HCT116 (cell line): Measurements from ENCODE around the gene TTYH3. TPM values are rescaled to one million over a fixed set of nuclear protein-coding genes. Genes with fewer than 3 reads are reported as not detected.

Source experiments
- ATAC-seq: fragments of 200-7000 bp; cut with Tn5 transposase; 2 replicates; pipeline ENCODE4 v1.9.1; 2020; ENCODE audit warnings: mild to moderate bottlenecking, moderate library complexity
- BruUV-seq: library from RNA; stranded (reverse); fragments of 400-500 nt; replicated peaks from 2 replicates; lab custom pipeline; 2021; lab: Mats Ljungman, UMichigan
- CTCF ChIA-PET: fragments of 300-600 bp; sonication (Branson Sonifier 250); formaldehyde crosslinking; loops from one replicate; lab custom pipeline; 2021; ENCODE audit warnings: antibody characterized with exemption; lab: Charles Lee
- POLR2A ChIA-PET: fragments of 300-600, 350-600 bp; sonication (Branson Sonifier 250); formaldehyde crosslinking; loops from one replicate; lab custom pipeline; 2021; ENCODE audit warnings: antibody characterized with exemption; lab: Charles Lee
- RAD21 ChIA-PET, 2 experiments: fragments of 300-600 bp; sonication (Branson Sonifier 250); formaldehyde crosslinking; loops; one replicate each; lab custom pipeline; 2023; ENCODE audit warnings: low total read pairs in 2 of 2; ENCODE audit not compliant: uncharacterized antibody in 2 of 2, unreplicated experiment in 2 of 2, low non-redundant PET in 1 of 2; lab: Charles Lee
- DNase-seq: peaks from one replicate; pipeline ENCODE4 v3.0.0-alpha.2; 2010; ENCODE audit warnings: low read depth, low spot score
- H2AFZ ChIP-seq: fragments of 200-600 bp; shearing (Covaris generic), sonication (generic); 2 replicates; pipeline ENCODE4 v1.6.1; 2017; ENCODE audit warnings: low read depth, mixed run types, mixed read lengths, antibody characterized with exemption, low read length; ENCODE audit not compliant: poor library complexity, severe bottlenecking
- H3K27ac ChIP-seq: 2 replicates; pipeline ENCODE4 v1.5.1; 2012; ENCODE audit warnings: low read depth, low read length
- H3K27me3 ChIP-seq: fragments of 200-600 bp; sonication (generic); 2 replicates; pipeline ENCODE4 v1.6.1; 2016; ENCODE audit warnings: mixed run types, low read length, mixed read lengths; ENCODE audit not compliant: insufficient read depth
- H3K36me3 ChIP-seq, 2 experiments: fragments of 200-500 bp in 1 of 2; fragments of 200-600 bp in 1 of 2; sonication (Bioruptor generic) in 1 of 2; sonication (generic) in 1 of 2; 2 replicates each; pipeline versions ENCODE4 v1.5.1 to v1.6.1; 2014 to 2016; ENCODE audit warnings: low read length in 2 of 2, inconsistent platforms in 1 of 2, mixed read lengths in 1 of 2, mixed run types in 1 of 2; ENCODE audit not compliant: insufficient read depth in 2 of 2, control insufficient read depth in 1 of 2
- H3K4me1 ChIP-seq, 2 experiments: fragments of 200-600 bp in 1 of 2; sonication (generic) in 1 of 2; 2 replicates each; pipeline versions ENCODE4 v1.5.1 to v1.6.1; 2012 to 2017; ENCODE audit warnings: low read length in 2 of 2, inconsistent platforms in 1 of 2, mild to moderate bottlenecking in 1 of 2, mixed read lengths in 1 of 2, mixed run types in 1 of 2, moderate library complexity in 1 of 2; ENCODE audit not compliant: insufficient read depth in 2 of 2, control insufficient read depth in 1 of 2
- H3K4me2 ChIP-seq: fragments of 200-600 bp; sonication (generic); 2 replicates; pipeline ENCODE4 v1.6.1; 2017; ENCODE audit warnings: mixed run types, low read length, mixed read lengths
- H3K4me3 ChIP-seq, 2 experiments: fragments of 200-600 bp in 1 of 2; sonication (generic) in 1 of 2; replicated peaks in 1 of 2; 2 replicates each; pipeline ENCODE4 v1.5.1; 2011 to 2016; ENCODE audit warnings: low read length in 2 of 2, control low read depth in 1 of 2, low read depth in 1 of 2, mild to moderate bottlenecking in 1 of 2, mixed read lengths in 1 of 2, mixed run types in 1 of 2
- H3K79me2 ChIP-seq: fragments of 200-600 bp; sonication (generic); 2 replicates; pipeline ENCODE4 v1.6.1; 2017; ENCODE audit warnings: mild to moderate bottlenecking, mixed run types, low read length, moderate library complexity, mixed read lengths; ENCODE audit not compliant: insufficient read depth
- H3K9ac ChIP-seq: fragments of 200-600 bp; sonication (generic); 2 replicates; pipeline ENCODE4 v1.6.1; 2016; ENCODE audit warnings: low read length, mixed read lengths
- H3K9me2 ChIP-seq: fragments of 200-600 bp; sonication (generic), shearing (Covaris generic); 2 replicates; pipeline ENCODE4 v1.6.1; 2017; ENCODE audit warnings: mixed run types, mild to moderate bottlenecking, moderate library complexity; ENCODE audit not compliant: insufficient read depth
- H3K9me3 ChIP-seq, 2 experiments: fragments of 200-500 bp in 1 of 2; fragments of 200-600 bp in 1 of 2; sonication (Bioruptor generic) in 1 of 2; sonication (generic) in 1 of 2; 2 replicates each; pipeline ENCODE4 v1.6.1; 2014 to 2017; ENCODE audit warnings: low read length in 2 of 2, mixed read lengths in 2 of 2, inconsistent platforms in 1 of 2, low read depth in 1 of 2, mild to moderate bottlenecking in 1 of 2, mixed run types in 1 of 2, moderate library complexity in 1 of 2; ENCODE audit not compliant: control insufficient read depth in 1 of 2, insufficient read depth in 1 of 2
- H4K20me1 ChIP-seq: fragments of 200-600 bp; sonication (generic), shearing (Covaris generic); 2 replicates; pipeline ENCODE4 v1.6.1; 2017; ENCODE audit warnings: mixed run types, mild to moderate bottlenecking, moderate library complexity; ENCODE audit not compliant: insufficient read depth
- CTCF ChIP-seq, 3 experiments: fragments of 200-600 bp in 1 of 3; sonication (generic) in 1 of 3; IDR thresholded peaks in 2 of 3; conservative IDR thresholded peaks in 1 of 3; 2 replicates each; pipeline ENCODE4 v1.5.1; 2012 to 2017; ENCODE audit warnings: low read depth in 2 of 3, low read length in 2 of 3, antibody characterized with exemption in 1 of 3, borderline replicate concordance in 1 of 3, control low read depth in 1 of 3, mild to moderate bottlenecking in 1 of 3, mixed read lengths in 1 of 3, mixed run types in 1 of 3, moderate library complexity in 1 of 3; ENCODE audit not compliant: insufficient read depth in 1 of 3
- EGR1 ChIP-seq: IDR thresholded peaks from 2 replicates; pipeline ENCODE4 v1.6.1; 2012; ENCODE audit warnings: low read depth
- EZH2phosphoT487 ChIP-seq: fragments of 200-600 bp; IDR thresholded peaks from 2 replicates; pipeline ENCODE4 v1.6.1; 2018; ENCODE audit warnings: antibody characterized with exemption, borderline replicate concordance
- FOSL1 ChIP-seq: IDR thresholded peaks from 2 replicates; pipeline ENCODE4 v1.6.1; 2012; ENCODE audit warnings: low read depth
- JUND ChIP-seq: IDR thresholded peaks from 2 replicates; pipeline ENCODE4 v1.6.1; 2012
- SIN3A ChIP-seq: IDR thresholded peaks from 2 replicates; pipeline ENCODE4 v1.6.1; 2012; ENCODE audit warnings: low read depth
- ZBTB33 ChIP-seq: IDR thresholded peaks from 2 replicates; pipeline ENCODE4 v1.6.1; 2011; ENCODE audit warnings: mild to moderate bottlenecking, low read length, moderate library complexity; ENCODE audit not compliant: insufficient replicate concordance; ENCODE audit errors: extremely low read depth
- intact Hi-C: fragments of 100-400 bp; cut with micrococcal nuclease; formaldehyde crosslinking; loops from 2 replicates; pipeline ENCODE4 v1.10.0; 2022
- total RNA-seq: library from RNA; stranded (reverse); gene quantifications from one replicate; pipeline ENCODE4 v1.2.1, GENCODE V29; 2021; ENCODE audit not compliant: unreplicated experiment

TTYH3 gene
- total RNA-seq, 1 experiment from 2014 or later: 40.3 TPM

- no peak for TF ChIP-seq FOSL1
These were observed 18.5 kb upstream of the TTYH3 start (continued) for GRCh38 chr7:2613098-2613930.

GRCh38 chr7:2613931-2614600, 17.7 kb upstream of the TTYH3 start:
- Histone ChIP-seq H3K4me3 (no peak overlapping the region), H3K27me3 (no peaks in the 10 kb centered on the region), H3K27ac (no peak overlapping the region), H4K20me1 (no peaks in the 10 kb centered on the region), H3K9me2 (no peaks in the 10 kb centered on the region), H3K36me3 (no peaks in the 10 kb centered on the region), H3K9ac (no peak overlapping the region), H2AFZ (no peak overlapping the region), H3K79me2 (no peaks in the 10 kb centered on the region), H3K4me2 (no peak overlapping the region), H3K4me1 (peaks cover 3 to 11% of the 10 kb centered on the region in 2 experiments; a peak in 3 of 4 replicates), H3K9me3 (no peaks in the 10 kb centered on the region)
- TSS peak; percentile 18 for BruUV-seq
- ChIA-PET CTCF (no interaction called here), RAD21 (no interaction called here), POLR2A (no interaction called here)
- DNase-seq (no peak), ATAC-seq (no peak)
- intact Hi-C loops: no loop called here
- TF ChIP-seq FOSL1 (no peak), JUND (no peak), EZH2phosphoT487 (no peak), EGR1 (no peak), ZBTB33 (no peak), SIN3A (no peak), CTCF (IDR thresholded peaks at IDR 0.05 in 2 of 3, conservative IDR thresholded peaks at IDR 0.05 in 1 of 3; ENCODE audit: borderline replicate concordance in 1 of 3, insufficient read depth in 1 of 3, low read depth in 2 of 3, low read length in 2 of 3) (no peak)
